HL-60 (cell line): ENCODE data around the gene PSMA8.
"Not testable (repeated sequence)": the region's sequence is repeated elsewhere in the genome, so short reads cannot be mapped to it uniquely, and the experiment has no call there.

ENCODE experiments used
- DNase-seq, 2 experiments: peaks; one replicate each; pipeline ENCODE4 v3.0.0-alpha.2; 2010 to 2020; ENCODE audit warnings: low read depth in 1 of 2, low spot score in 1 of 2
- H3K27ac ChIP-seq: fragments of 250-450 bp; sonication (Bioruptor Pico); replicated peaks from 2 replicates; pipeline ENCODE4 v1.5.1; 2020; ENCODE audit warnings: mild to moderate bottlenecking, moderate library complexity
- H3K27me3 ChIP-seq: fragments of 250-450 bp; sonication (Bioruptor Pico); 2 replicates; pipeline ENCODE4 v1.5.1; 2021; ENCODE audit warnings: mild to moderate bottlenecking, moderate library complexity; ENCODE audit not compliant: insufficient read depth, poor library complexity, severe bottlenecking
- H3K4me3 ChIP-seq: replicated peaks from 2 replicates; pipeline ENCODE4 v1.5.1; 2011; ENCODE audit warnings: mild to moderate bottlenecking, control low read depth, low read length; ENCODE audit not compliant: insufficient read depth
- GABPA ChIP-seq: IDR thresholded peaks from 2 replicates; pipeline ENCODE4 v1.6.1; 2012; ENCODE audit warnings: low read depth
- POLR2AphosphoS5 ChIP-seq: IDR thresholded peaks from 2 replicates; pipeline ENCODE4 v1.6.1; 2012; ENCODE audit warnings: low read depth
- REST ChIP-seq: IDR thresholded peaks from 2 replicates; pipeline ENCODE4 v1.6.1; 2012; ENCODE audit warnings: low read depth; ENCODE audit not compliant: insufficient replicate concordance
- SPI1 ChIP-seq: IDR thresholded peaks from 2 replicates; pipeline ENCODE4 v1.6.1; 2012; ENCODE audit warnings: low read depth, mild to moderate bottlenecking, borderline replicate concordance
- TF ChIP-seq, protein P1 (sequence below): IDR thresholded peaks from one replicate; pipeline ENCODE4 v1.5.1; 2011; ENCODE audit warnings: low read length, control low read depth, inconsistent platforms; ENCODE audit not compliant: insufficient read depth

The PSMA8 gene

GRCh38 chr18:26157326-26157725 lies 23.7 kb downstream of the PSMA8 start:
- TF ChIP-seq SPI1 (no peak), POLR2AphosphoS5 (no peak), REST (no peak), GABPA (no peak)
- TF ChIP-seq, protein P1, sequence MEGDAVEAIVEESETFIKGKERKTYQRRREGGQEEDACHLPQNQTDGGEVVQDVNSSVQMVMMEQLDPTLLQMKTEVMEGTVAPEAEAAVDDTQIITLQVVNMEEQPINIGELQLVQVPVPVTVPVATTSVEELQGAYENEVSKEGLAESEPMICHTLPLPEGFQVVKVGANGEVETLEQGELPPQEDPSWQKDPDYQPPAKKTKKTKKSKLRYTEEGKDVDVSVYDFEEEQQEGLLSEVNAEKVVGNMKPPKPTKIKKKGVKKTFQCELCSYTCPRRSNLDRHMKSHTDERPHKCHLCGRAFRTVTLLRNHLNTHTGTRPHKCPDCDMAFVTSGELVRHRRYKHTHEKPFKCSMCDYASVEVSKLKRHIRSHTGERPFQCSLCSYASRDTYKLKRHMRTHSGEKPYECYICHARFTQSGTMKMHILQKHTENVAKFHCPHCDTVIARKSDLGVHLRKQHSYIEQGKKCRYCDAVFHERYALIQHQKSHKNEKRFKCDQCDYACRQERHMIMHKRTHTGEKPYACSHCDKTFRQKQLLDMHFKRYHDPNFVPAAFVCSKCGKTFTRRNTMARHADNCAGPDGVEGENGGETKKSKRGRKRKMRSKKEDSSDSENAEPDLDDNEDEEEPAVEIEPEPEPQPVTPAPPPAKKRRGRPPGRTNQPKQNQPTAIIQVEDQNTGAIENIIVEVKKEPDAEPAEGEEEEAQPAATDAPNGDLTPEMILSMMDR, result no peak
- H3K4me3 ChIP-seq, result no peak overlapping the region

DNA sequence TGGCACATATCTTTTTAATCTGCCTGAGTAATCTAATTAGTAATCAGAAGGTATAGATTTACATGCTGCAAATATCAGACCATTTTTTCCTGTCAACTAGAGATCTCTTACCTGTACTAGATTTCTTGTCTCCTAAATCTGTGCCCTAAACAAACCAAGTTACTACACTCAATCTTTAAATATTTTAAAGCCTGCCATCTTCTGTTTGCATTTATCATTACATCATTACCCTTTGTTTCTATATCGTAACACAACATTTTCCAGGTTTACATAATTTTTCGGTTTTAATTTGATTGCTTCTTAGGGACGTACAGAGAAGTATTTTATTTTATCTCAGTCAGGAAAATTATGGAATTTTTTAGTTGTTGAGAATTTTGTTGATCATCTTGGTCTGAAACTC lies 25.7 kb downstream of the PSMA8 start:
- DNase-seq, result no peak
- H3K4me3 ChIP-seq, result no peak overlapping the region
- no peak overlapping the region for H3K27ac ChIP-seq
- no peaks in the 10 kb centered on the region for H3K27me3 ChIP-seq
- TF ChIP-seq SPI1, result no peak
- TF ChIP-seq REST, result no peak
- no peak for TF ChIP-seq POLR2AphosphoS5
- TF ChIP-seq, protein P1, result no peak
- TF ChIP-seq GABPA, result no peak

More at GRCh38 chr18:26157326-26157725, 23.7 kb downstream of the PSMA8 start:
- H3K27ac ChIP-seq, result no peak overlapping the region
- DNase-seq, result no peak
- peaks cover 3% of the 10 kb centered on the region for H3K27me3 ChIP-seq

- no peaks in the 10 kb centered on the region for H3K27me3 ChIP-seq
- DNase-seq, result no peak
- no peak overlapping the region for H3K4me3 ChIP-seq
- no peak for TF ChIP-seq POLR2AphosphoS5
- TF ChIP-seq GABPA, result no peak
- no peak for TF ChIP-seq SPI1
- no peak for TF ChIP-seq REST
- TF ChIP-seq, protein P1, result no peak
- H3K27ac ChIP-seq, result no peak overlapping the region
Observed at GRCh38 chr18:26164571-26164970, 30.9 kb downstream of the PSMA8 start.

- DNase-seq, H3K27ac ChIP-seq, H3K4me3 ChIP-seq, H3K27me3 ChIP-seq: not testable (repeated sequence)
Observed at GRCh38 chr18:26167592-26167991, 33.9 kb downstream of the PSMA8 start.
